NT2/D1 (cell line): ENCODE data around the gene PSME4.

Experiments used
- YY1 ChIP-seq: IDR thresholded peaks from 2 replicates; pipeline ENCODE4 v1.6.1; 2011; ENCODE audit not compliant: insufficient read length, insufficient read depth
- ZNF274 ChIP-seq: IDR thresholded peaks from 2 replicates; pipeline ENCODE4 v1.6.1; 2011; ENCODE audit warnings: mild to moderate bottlenecking, low read depth, low read length

- TF ChIP-seq YY1 (no peak), ZNF274 (no peak)
Observed at GRCh38 chr2:53877556-53877955, 93.2 kb downstream of the PSME4 start.
